ENCODE data around the gene TRA2B. TPM values are rescaled to one million over a fixed set of nuclear protein-coding genes. Genes with fewer than 3 reads are reported as not detected.

The TRA2B gene
- total and polyA plus RNA-seq, 12 donors: 78.2 to 242 (median 106) TPM

GRCh38 chr3:185881926-185882325 lies 55.9 kb downstream of the TRA2B start:
- intact Hi-C loops (cut with DNase I): no loop called here
- WGBS, 4 donors: 82 to 99% (median 93%) methylated on average over 4 of the region's 4 CpGs
- H3K27ac ChIP-seq: no peak overlapping the region
- TF ChIP-seq POLR2A (IDR thresholded peaks at IDR 0.05) (no peak), CTCF (IDR thresholded peaks at IDR 0.05) (no peak)
- DNase-seq: no peak
- H3K4me1 ChIP-seq (replicated peaks in 1 of 2): no peaks in the 10 kb centered on the region
- H3K36me3 ChIP-seq (replicated peaks in 1 of 2): no peaks in the 10 kb centered on the region
- H3K9me3 ChIP-seq (replicated peaks in 1 of 3): no peaks in the 10 kb centered on the region
- peaks cover 3% of the 10 kb centered on the region for H3K27me3 ChIP-seq
- no peak overlapping the region for H3K4me3 ChIP-seq

DNA sequence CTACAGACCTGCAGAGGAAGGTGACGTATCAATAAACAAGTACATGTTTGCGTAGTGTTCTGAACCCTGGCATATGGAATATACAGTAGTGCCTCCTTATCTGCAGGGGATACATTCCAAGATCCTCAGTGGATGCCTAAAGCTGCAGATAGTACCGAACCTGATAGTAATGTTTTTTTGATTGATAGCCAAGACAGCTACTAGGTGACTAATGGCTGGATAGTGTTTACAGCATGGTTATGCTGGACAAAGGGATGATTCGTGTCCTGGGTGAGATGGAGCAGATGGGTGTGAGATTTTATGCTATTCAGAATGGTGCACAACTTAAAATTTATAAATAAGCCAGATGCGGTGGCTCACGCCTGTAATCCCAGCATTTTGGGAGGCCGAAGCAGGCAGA lies 57.2 kb downstream of the TRA2B start:
- H3K9me3 ChIP-seq (replicated peaks in 1 of 3): no peaks in the 10 kb centered on the region
- H3K4me1 ChIP-seq (replicated peaks in 1 of 2): no peaks in the 10 kb centered on the region
- intact Hi-C loops (cut with DNase I): no loop called here
- no peaks in the 10 kb centered on the region for H3K36me3 ChIP-seq (replicated peaks in 1 of 2)
- 71 to 86% (median 83%) methylated on average over 7 of the region's 7 CpGs for WGBS, 4 donors
- no peak overlapping the region for H3K4me3 ChIP-seq
- H3K27ac ChIP-seq: no peak overlapping the region
- TF ChIP-seq POLR2A (IDR thresholded peaks at IDR 0.05) (no peak), CTCF (IDR thresholded peaks at IDR 0.05) (no peak)
- DNase-seq: no peak
- H3K27me3 ChIP-seq: peaks cover 3% of the 10 kb centered on the region

GRCh38 chr3:185878920-185879319 lies 58.9 kb downstream of the TRA2B start:
- Histone ChIP-seq H3K36me3 (replicated peaks in 1 of 2) (no peaks in the 10 kb centered on the region), H3K27me3 (peaks cover 3% of the 10 kb centered on the region), H3K4me1 (replicated peaks in 1 of 2) (no peaks in the 10 kb centered on the region), H3K4me3 (no peak overlapping the region), H3K9me3 (replicated peaks in 1 of 3) (no peaks in the 10 kb centered on the region), H3K27ac (no peak overlapping the region)
- DNase-seq: no peak
- intact Hi-C loops (cut with DNase I): no loop called here
- TF ChIP-seq POLR2A (IDR thresholded peaks at IDR 0.05): no peak
- no peak for TF ChIP-seq CTCF (IDR thresholded peaks at IDR 0.05)
- WGBS, 4 donors: 61 to 71% (median 67%) methylated on average over 5 of the region's 5 CpGs

GRCh38 chr3:185874119-185874518 lies 63.7 kb downstream of the TRA2B start:
- no peaks in the 10 kb centered on the region for H3K9me3 ChIP-seq (replicated peaks in 1 of 3)
- H3K27ac ChIP-seq: no peak overlapping the region
- 59 to 71% (median 69%) methylated on average over 9 of the region's 9 CpGs for WGBS, 4 donors
- TF ChIP-seq CTCF (IDR thresholded peaks at IDR 0.05): no peak
- no peak for TF ChIP-seq POLR2A (IDR thresholded peaks at IDR 0.05)
- H3K36me3 ChIP-seq (replicated peaks in 1 of 2): no peaks in the 10 kb centered on the region
- no peak overlapping the region for H3K4me3 ChIP-seq
- intact Hi-C loops (cut with DNase I): no loop called here
- no peaks in the 10 kb centered on the region for H3K4me1 ChIP-seq (replicated peaks in 1 of 2)
- H3K27me3 ChIP-seq: peaks cover 3% of the 10 kb centered on the region
- no peak for DNase-seq
